A549 (cell line): ENCODE measurements around the gene HLX. TPM values are rescaled to one million over a fixed set of nuclear protein-coding genes. Genes with fewer than 3 reads are reported as not detected.

Experiments
- ATAC-seq, 2 experiments: fragments of 200-7000 bp in 1 of 2; fragments of >200 bp in 1 of 2; cut with Nextera tagmentation in 1 of 2; cut with Tn5 transposase in 1 of 2; 3 replicates each; pipeline versions ENCODE4 v1.8.0 to v1.9.1; 2018 to 2020; ENCODE audit warnings: mild to moderate bottlenecking in 1 of 2, moderate library complexity in 1 of 2
- CTCF ChIA-PET: fragments of 300-600 bp; sonication (Branson Sonifier 250); formaldehyde crosslinking; extraction: SDS; loops from one replicate; lab custom pipeline; 2021; ENCODE audit warnings: antibody characterized with exemption, inconsistent platforms; lab: Yijun Ruan, JAX
- POLR2A ChIA-PET: fragments of 350-600 bp; formaldehyde crosslinking; extraction: SDS; loops from one replicate; lab custom pipeline; 2021; ENCODE audit warnings: antibody characterized with exemption, inconsistent platforms; lab: Yijun Ruan, JAX
- DNase-seq, 2 experiments: peaks; one replicate each; pipeline versions ENCODE4 v3.0.0 to v3.0.0-alpha.2; 2011 to 2016; ENCODE audit warnings: low read depth in 1 of 2, low spot score in 1 of 2
- FAIRE-seq: peaks from 2 replicates; lab custom pipeline; 2011; peaks lifted over from hg19 to GRCh38; lab: Jason Lieb, UNC
- H3K27ac ChIP-seq, 2 experiments: fragments of >200 bp; sonication (Bioruptor Twin); formaldehyde crosslinking; 3 replicates each; pipeline ENCODE4 v1.5.1; 2016 to 2017
- H3K4me1 ChIP-seq: fragments of >200 bp; sonication (Bioruptor Twin); formaldehyde crosslinking; 3 replicates; pipeline ENCODE4 v1.6.1; 2016
- H3K4me2 ChIP-seq: fragments of >200 bp; sonication (Bioruptor Twin); formaldehyde crosslinking; 3 replicates; pipeline ENCODE4 v1.6.1; 2016
- H3K4me3 ChIP-seq: fragments of >200 bp; sonication (Bioruptor Twin); formaldehyde crosslinking; 3 replicates; pipeline ENCODE4 v1.5.1; 2016
- H3K9me3 ChIP-seq: fragments of >200 bp; sonication (Bioruptor Twin); formaldehyde crosslinking; 3 replicates; pipeline ENCODE4 v1.6.1; 2016
- CBX2 ChIP-seq: fragments of 200-600 bp; sonication (generic); IDR thresholded peaks from 2 replicates; pipeline ENCODE4 v1.6.1; 2016; ENCODE audit warnings: low read depth, mild to moderate bottlenecking, borderline replicate concordance
- CBX8 ChIP-seq: fragments of 200-600 bp; sonication (generic); IDR thresholded peaks from 2 replicates; pipeline ENCODE4 v1.6.1; 2016
- EHF ChIP-seq: fragments of 250-450 bp; sonication (Bioruptor Pico); IDR thresholded peaks from 2 replicates; pipeline ENCODE4 v1.5.0; 2020; ENCODE audit warnings: mild to moderate bottlenecking
- HDAC2 ChIP-seq: fragments of 200-600 bp; sonication (generic); IDR thresholded peaks from 2 replicates; pipeline ENCODE4 v1.6.1; 2016
- HOXA7 ChIP-seq: fragments of 250-450 bp; sonication (Bioruptor Pico); IDR thresholded peaks from 2 replicates; pipeline ENCODE4 v1.5.0; 2020; ENCODE audit warnings: mild to moderate bottlenecking, moderate library complexity
- HOXB5 ChIP-seq: fragments of 250-450 bp; sonication (Bioruptor Pico); IDR thresholded peaks from 2 replicates; pipeline ENCODE4 v1.5.0; 2020; ENCODE audit warnings: mild to moderate bottlenecking, moderate library complexity
- JUN ChIP-seq, 2 experiments: fragments of >200 bp; sonication (Bioruptor Twin); formaldehyde crosslinking; IDR thresholded peaks; 2 replicates in 1 of 2; 3 replicates in 1 of 2; pipeline ENCODE4 v1.6.1; 2016 to 2017
- NPAS2 ChIP-seq: fragments of 250-450 bp; sonication (Bioruptor Pico); IDR thresholded peaks from 2 replicates; pipeline ENCODE4 v1.8.0; 2022; ENCODE audit warnings: mild to moderate bottlenecking, moderate library complexity, borderline replicate concordance
- POLR2A ChIP-seq: IDR thresholded peaks from 2 replicates; pipeline ENCODE4 v1.6.1; 2012; ENCODE audit warnings: mild to moderate bottlenecking, low read length
- RCOR1 ChIP-seq: fragments of 150-350 bp; IDR thresholded peaks from 2 replicates; pipeline ENCODE4 v1.6.1; 2014; ENCODE audit warnings: antibody characterized with exemption, low read length, low read depth
- RFX5 ChIP-seq: fragments of 450-650 bp; IDR thresholded peaks from 2 replicates; pipeline ENCODE4 v1.7.1; 2014; ENCODE audit warnings: antibody characterized with exemption, mild to moderate bottlenecking, moderate library complexity
- SMC3 ChIP-seq: fragments of >200 bp; sonication (Bioruptor Twin); formaldehyde crosslinking; IDR thresholded peaks from 3 replicates; pipeline ENCODE4 v1.6.1; 2018; ENCODE audit warnings: inconsistent platforms
- TFCP2L1 ChIP-seq: fragments of 250-450 bp; sonication (Bioruptor Pico); IDR thresholded peaks from 2 replicates; pipeline ENCODE4 v1.5.0; 2021; ENCODE audit warnings: mild to moderate bottlenecking
- ZNF302 ChIP-seq: fragments of 250-450 bp; sonication (Bioruptor Pico); IDR thresholded peaks from 2 replicates; pipeline ENCODE4 v1.9.0; 2021; ENCODE audit warnings: inconsistent platforms, mild to moderate bottlenecking, moderate library complexity
- ZSCAN20 ChIP-seq: fragments of 250-450 bp; sonication (Bioruptor Pico); IDR thresholded peaks from 2 replicates; pipeline ENCODE4 v1.8.0; 2022; ENCODE audit warnings: mild to moderate bottlenecking, moderate library complexity
- WGBS: methylation state at CpG from one replicate; pipeline ENCODE4 v1.1.6; 2017; ENCODE audit errors: missing lambda C conversion rate; 5-methylcytosine and 5-hydroxymethylcytosine counted together
- polyA plus RNA-seq, 4 experiments: library from polyadenylated mRNA; depleted of rRNA in 3 of 4; stranded (reverse); fragments of >200 nt; fragmentation: RNase III in 1 of 4; extraction: RNeasy Plus Mini Kit Qiagen cat#74134 plus additional on column Dnase treatment in 1 of 4; gene quantifications; 2 replicates in 3 of 4; 3 replicates in 1 of 4; pipeline ENCODE4 v1.2.3, GENCODE V29; 2011 to 2017
- TF ChIP-seq, protein P1 (sequence below): IDR thresholded peaks from 2 replicates; pipeline ENCODE4 v1.6.1; 2012; ENCODE audit warnings: low read depth, borderline replicate concordance
- TF ChIP-seq, protein P2 (sequence below): fragments of 450-650 bp; IDR thresholded peaks from 2 replicates; pipeline ENCODE4 v1.6.1; 2014; ENCODE audit warnings: antibody characterized with exemption
- TF ChIP-seq, protein P3 (sequence below): fragments of 150-350 bp; IDR thresholded peaks from 2 replicates; pipeline ENCODE4 v1.6.1; 2014; ENCODE audit warnings: low read depth, mild to moderate bottlenecking, low read length
- TF ChIP-seq, protein P4 (sequence below): IDR thresholded peaks from 2 replicates; pipeline ENCODE4 v1.6.1; 2012
- TF ChIP-seq, protein P5 (sequence below): fragments of >200 bp; sonication (Bioruptor Twin); formaldehyde crosslinking; IDR thresholded peaks from 3 replicates; pipeline ENCODE4 v1.5.1; 2016

HLX gene
- polyA plus RNA-seq, 2 of the 4 experiments (the other 2 are of a cell fraction) = 0.70 to 5.6 TPM

DNA sequence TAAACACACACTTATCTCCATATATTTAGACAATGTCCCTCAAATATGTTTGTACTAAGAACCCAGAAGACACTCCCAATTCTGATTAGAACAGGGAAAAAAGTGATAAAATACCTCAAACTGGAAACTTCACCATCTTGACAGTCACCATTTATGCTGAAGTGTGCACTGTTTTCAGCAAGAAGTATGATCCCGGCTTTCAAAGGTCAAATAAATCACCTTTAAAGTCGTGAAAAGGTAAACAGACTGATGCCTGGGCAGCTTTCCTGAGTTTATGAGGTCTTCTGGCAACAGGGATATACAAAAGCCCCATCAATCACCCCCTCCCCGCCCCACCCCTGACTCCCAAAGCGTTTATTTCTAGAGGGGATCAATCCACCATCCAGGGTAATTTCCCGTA lies 37.9 kb downstream of the HLX start:
- FAIRE-seq (no peak), DNase-seq (no peak), ATAC-seq (no peak)
- Histone ChIP-seq H3K4me1 (0 out of 3 replicates have a peak, but pooled peaks cover 5% of the 10 kb centered on the region), H3K4me2 (no peak overlapping the region), H3K9me3 (no peaks in the 10 kb centered on the region), H3K27ac (no peak overlapping the region), H3K4me3 (no peak overlapping the region)
- POLR2A ChIA-PET = no interaction called here
- 37% methylated on average over 5 of the region's 5 CpGs for WGBS
- no peak for TF ChIP-seq SMC3
- TF ChIP-seq HOXA7 (CRISPR knock-in tag) = no peak
- TF ChIP-seq, protein P1, sequence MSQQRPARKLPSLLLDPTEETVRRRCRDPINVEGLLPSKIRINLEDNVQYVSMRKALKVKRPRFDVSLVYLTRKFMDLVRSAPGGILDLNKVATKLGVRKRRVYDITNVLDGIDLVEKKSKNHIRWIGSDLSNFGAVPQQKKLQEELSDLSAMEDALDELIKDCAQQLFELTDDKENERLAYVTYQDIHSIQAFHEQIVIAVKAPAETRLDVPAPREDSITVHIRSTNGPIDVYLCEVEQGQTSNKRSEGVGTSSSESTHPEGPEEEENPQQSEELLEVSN = no peak
- TF ChIP-seq EHF (CRISPR knock-in tag) = no peak
- CTCF ChIA-PET = no interaction called here

DNA sequence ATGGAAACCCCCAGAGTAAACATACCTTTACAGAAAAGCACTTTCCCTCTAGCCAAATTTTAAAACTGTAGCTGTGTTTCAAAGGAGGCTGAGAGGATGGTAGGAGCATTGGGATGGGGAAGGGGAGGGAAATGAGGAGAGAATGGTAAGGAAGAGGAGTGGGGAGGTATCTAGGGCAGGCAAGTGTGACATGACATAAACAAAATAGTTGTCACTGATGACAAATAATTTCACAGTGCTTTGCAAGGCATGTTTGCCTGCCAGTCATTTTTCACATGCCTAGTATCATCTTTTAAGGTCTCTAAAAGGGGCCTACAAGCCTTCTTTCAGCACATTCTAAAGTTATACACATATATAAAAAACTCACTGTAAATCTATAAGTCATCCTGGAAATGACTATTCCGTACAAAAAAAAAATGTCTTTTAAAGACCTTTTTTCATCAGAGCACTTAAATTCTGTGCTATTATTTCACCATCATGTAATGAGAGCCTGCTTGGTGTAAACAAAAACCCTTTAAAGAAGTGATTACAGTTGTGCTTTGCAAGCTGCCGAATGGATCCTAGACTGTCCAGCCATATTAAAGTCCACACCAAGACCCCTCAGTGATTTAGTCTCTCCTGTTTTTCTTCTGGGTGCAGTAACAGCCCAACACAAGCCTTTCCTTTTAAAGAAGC lies 38.4 kb downstream of the HLX start:
- no peak overlapping the region for H3K4me3 ChIP-seq
- 0 out of 3 replicates have a peak, but pooled peaks cover 5% of the 10 kb centered on the region for H3K4me1 ChIP-seq
- DNase-seq = no peak
- ChIA-PET CTCF (no interaction called here), POLR2A (no interaction called here)
- no peak for ATAC-seq
- no peak overlapping the region for H3K27ac ChIP-seq
- TF ChIP-seq, protein P2, sequence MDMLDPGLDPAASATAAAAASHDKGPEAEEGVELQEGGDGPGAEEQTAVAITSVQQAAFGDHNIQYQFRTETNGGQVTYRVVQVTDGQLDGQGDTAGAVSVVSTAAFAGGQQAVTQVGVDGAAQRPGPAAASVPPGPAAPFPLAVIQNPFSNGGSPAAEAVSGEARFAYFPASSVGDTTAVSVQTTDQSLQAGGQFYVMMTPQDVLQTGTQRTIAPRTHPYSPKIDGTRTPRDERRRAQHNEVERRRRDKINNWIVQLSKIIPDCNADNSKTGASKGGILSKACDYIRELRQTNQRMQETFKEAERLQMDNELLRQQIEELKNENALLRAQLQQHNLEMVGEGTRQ = no peak
- TF ChIP-seq HOXB5 (CRISPR knock-in tag) (no peak), ZNF302 (no peak), CBX8 (no peak), TFCP2L1 (no peak), RCOR1 (no peak), CBX2 (no peak), NPAS2 (CRISPR knock-in tag) (no peak), POLR2A (no peak), RFX5 (no peak), JUN (IDR thresholded peaks at IDR 0.05) (no peak), ZSCAN20 (CRISPR knock-in tag) (no peak), HOXA7 (CRISPR knock-in tag) (no peak), HDAC2 (no peak)
- TF ChIP-seq, protein P3, sequence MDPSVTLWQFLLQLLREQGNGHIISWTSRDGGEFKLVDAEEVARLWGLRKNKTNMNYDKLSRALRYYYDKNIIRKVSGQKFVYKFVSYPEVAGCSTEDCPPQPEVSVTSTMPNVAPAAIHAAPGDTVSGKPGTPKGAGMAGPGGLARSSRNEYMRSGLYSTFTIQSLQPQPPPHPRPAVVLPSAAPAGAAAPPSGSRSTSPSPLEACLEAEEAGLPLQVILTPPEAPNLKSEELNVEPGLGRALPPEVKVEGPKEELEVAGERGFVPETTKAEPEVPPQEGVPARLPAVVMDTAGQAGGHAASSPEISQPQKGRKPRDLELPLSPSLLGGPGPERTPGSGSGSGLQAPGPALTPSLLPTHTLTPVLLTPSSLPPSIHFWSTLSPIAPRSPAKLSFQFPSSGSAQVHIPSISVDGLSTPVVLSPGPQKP = no peak
- TF ChIP-seq, protein P4, sequence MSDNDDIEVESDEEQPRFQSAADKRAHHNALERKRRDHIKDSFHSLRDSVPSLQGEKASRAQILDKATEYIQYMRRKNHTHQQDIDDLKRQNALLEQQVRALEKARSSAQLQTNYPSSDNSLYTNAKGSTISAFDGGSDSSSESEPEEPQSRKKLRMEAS = no peak
- TF ChIP-seq, protein P5, sequence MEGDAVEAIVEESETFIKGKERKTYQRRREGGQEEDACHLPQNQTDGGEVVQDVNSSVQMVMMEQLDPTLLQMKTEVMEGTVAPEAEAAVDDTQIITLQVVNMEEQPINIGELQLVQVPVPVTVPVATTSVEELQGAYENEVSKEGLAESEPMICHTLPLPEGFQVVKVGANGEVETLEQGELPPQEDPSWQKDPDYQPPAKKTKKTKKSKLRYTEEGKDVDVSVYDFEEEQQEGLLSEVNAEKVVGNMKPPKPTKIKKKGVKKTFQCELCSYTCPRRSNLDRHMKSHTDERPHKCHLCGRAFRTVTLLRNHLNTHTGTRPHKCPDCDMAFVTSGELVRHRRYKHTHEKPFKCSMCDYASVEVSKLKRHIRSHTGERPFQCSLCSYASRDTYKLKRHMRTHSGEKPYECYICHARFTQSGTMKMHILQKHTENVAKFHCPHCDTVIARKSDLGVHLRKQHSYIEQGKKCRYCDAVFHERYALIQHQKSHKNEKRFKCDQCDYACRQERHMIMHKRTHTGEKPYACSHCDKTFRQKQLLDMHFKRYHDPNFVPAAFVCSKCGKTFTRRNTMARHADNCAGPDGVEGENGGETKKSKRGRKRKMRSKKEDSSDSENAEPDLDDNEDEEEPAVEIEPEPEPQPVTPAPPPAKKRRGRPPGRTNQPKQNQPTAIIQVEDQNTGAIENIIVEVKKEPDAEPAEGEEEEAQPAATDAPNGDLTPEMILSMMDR = no peak
- WGBS = 65% methylated on average over 2 of the region's 2 CpGs
- FAIRE-seq = no peak
- no peak overlapping the region for H3K4me2 ChIP-seq
- no peaks in the 10 kb centered on the region for H3K9me3 ChIP-seq
